Astrocyte (in vitro differentiated cells and primary cell): Measurements from ENCODE around the gene MICAL2. TPM values are rescaled to one million over a fixed set of nuclear protein-coding genes. Genes with fewer than 3 reads are reported as not detected.

Experiments used
- DNase-seq: peaks from one replicate; pipeline ENCODE4 v3.0.0-alpha.2; 2010; ENCODE audit warnings: low read depth
- FAIRE-seq: peaks from 2 replicates; lab custom pipeline; 2011; peaks lifted over from hg19 to GRCh38; lab: Jason Lieb, UNC
- H2AFZ ChIP-seq: 2 replicates; pipeline ENCODE4 v1.6.0; 2012; ENCODE audit warnings: low read depth, low read length, inconsistent platforms
- H3K27ac ChIP-seq: 2 replicates; pipeline ENCODE4 v1.5.1; 2011; ENCODE audit warnings: low read depth, low read length, inconsistent platforms
- H3K27me3 ChIP-seq: 2 replicates; pipeline ENCODE4 v1.6.0; 2011; ENCODE audit warnings: low read length, inconsistent platforms; ENCODE audit not compliant: insufficient read depth
- H3K36me3 ChIP-seq: 2 replicates; pipeline ENCODE4 v1.5.1; 2011; ENCODE audit warnings: low read length, inconsistent platforms; ENCODE audit not compliant: insufficient read depth
- H3K4me1 ChIP-seq: 2 replicates; pipeline ENCODE4 v1.5.1; 2011; ENCODE audit warnings: low read length, inconsistent platforms; ENCODE audit not compliant: insufficient read depth
- H3K4me2 ChIP-seq: 2 replicates; pipeline ENCODE4 v1.6.0; 2012; ENCODE audit warnings: low read length, inconsistent platforms
- H3K4me3 ChIP-seq: 2 replicates; pipeline ENCODE4 v1.5.1; 2011; ENCODE audit warnings: low read depth, mild to moderate bottlenecking, low read length, inconsistent platforms; ENCODE audit not compliant: insufficient read depth
- H3K79me2 ChIP-seq: 2 replicates; pipeline ENCODE4 v1.6.0; 2012; ENCODE audit warnings: mild to moderate bottlenecking, low read length, inconsistent platforms; ENCODE audit not compliant: insufficient read depth
- H3K9ac ChIP-seq: 2 replicates; pipeline ENCODE4 v1.6.0; 2012; ENCODE audit warnings: mild to moderate bottlenecking, low read length, inconsistent platforms
- H3K9me3 ChIP-seq: 2 replicates; pipeline ENCODE4 v1.5.1; 2012; ENCODE audit warnings: low read depth, mild to moderate bottlenecking, low read length, inconsistent platforms; ENCODE audit not compliant: insufficient read depth
- H4K20me1 ChIP-seq: 2 replicates; pipeline ENCODE4 v1.6.0; 2012; ENCODE audit warnings: low read length, inconsistent platforms; ENCODE audit not compliant: insufficient read depth
- H3K27ac Mint-ChIP-seq: one replicate; pipeline ENCODE4 v1.8.0; 2021; ENCODE audit warnings: mild to moderate bottlenecking, mixed read lengths; ENCODE audit not compliant: unreplicated experiment
- H3K27me3 Mint-ChIP-seq: one replicate; pipeline ENCODE4 v1.8.0; 2021; ENCODE audit warnings: low read depth, mixed read lengths; ENCODE audit not compliant: unreplicated experiment
- H3K36me3 Mint-ChIP-seq: one replicate; pipeline ENCODE4 v1.8.0; 2021; ENCODE audit warnings: low read depth, mixed read lengths; ENCODE audit not compliant: unreplicated experiment
- H3K4me1 Mint-ChIP-seq: one replicate; pipeline ENCODE4 v1.8.0; 2021; ENCODE audit warnings: low read depth, mixed read lengths; ENCODE audit not compliant: unreplicated experiment
- H3K4me3 Mint-ChIP-seq: one replicate; pipeline ENCODE4 v1.8.0; 2021; ENCODE audit warnings: mild to moderate bottlenecking, moderate library complexity, mixed read lengths; ENCODE audit not compliant: unreplicated experiment
- H3K9me3 Mint-ChIP-seq: one replicate; pipeline ENCODE4 v1.8.0; 2021; ENCODE audit warnings: mild to moderate bottlenecking, mixed read lengths; ENCODE audit not compliant: unreplicated experiment
- EZH2 ChIP-seq: IDR thresholded peaks from 2 replicates; pipeline ENCODE4 v1.6.1; 2012; ENCODE audit warnings: mild to moderate bottlenecking, low read length, inconsistent platforms; ENCODE audit not compliant: insufficient read depth
- total RNA-seq: library from RNA; stranded (reverse); gene quantifications from 2 replicates; pipeline ENCODE4 v1.2.1, GENCODE V29; 2021
- TF ChIP-seq, protein P1 (sequence below): IDR thresholded peaks from 2 replicates; pipeline ENCODE4 v1.5.1; 2011; ENCODE audit warnings: low read depth, mild to moderate bottlenecking, inconsistent platforms, low read length, moderate library complexity; ENCODE audit not compliant: insufficient read depth

MICAL2 gene
- total RNA-seq, 1 donor from 2014 or later: 357 TPM

DNA sequence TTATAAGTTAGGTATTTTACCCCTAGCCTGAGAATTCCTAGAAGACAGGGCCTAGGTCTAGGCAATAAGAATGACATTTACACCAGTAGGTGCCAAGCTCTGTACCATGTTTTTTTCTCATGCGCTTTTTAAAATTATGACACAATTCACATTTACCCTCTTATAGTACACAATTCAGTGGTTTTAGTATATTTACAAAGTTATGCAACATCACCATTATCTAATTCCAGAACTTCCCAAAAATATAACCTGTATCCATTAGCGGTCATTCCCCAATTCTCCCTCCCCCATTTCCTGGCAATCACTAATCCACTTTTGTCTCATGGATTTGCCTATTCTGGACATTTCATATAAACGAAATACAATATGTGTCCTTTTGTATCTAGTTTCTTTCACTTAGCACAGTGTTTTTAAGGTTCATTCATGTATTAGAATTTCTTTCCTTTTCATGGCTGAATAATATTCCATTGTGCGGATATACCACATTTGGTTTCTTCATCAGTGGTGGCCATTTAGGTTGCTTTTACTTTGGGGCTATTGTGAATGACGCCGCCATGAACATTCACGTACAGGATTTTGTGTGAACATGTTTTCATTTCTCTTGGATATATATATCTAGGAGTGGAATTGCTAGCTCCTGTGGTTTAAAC is 92.4 kb downstream of the MICAL2 start:
- Histone ChIP-seq H3K79me2 (peaks cover 70% of the 10 kb centered on the region), H3K9me3 (no peaks in the 10 kb centered on the region), H3K27me3 (no peaks in the 10 kb centered on the region), H3K36me3 (peaks cover 58% of the 10 kb centered on the region), H3K4me1 (peaks cover 55% of the 10 kb centered on the region), H4K20me1 (no peaks in the 10 kb centered on the region), H3K4me2 (no peak overlapping the region), H3K27ac (peak overlapping the region; percentile 99), H2AFZ (no peak overlapping the region), H3K9ac (no peak overlapping the region), H3K4me3 (no peak overlapping the region)
- Mint-ChIP-seq H3K27ac (peak overlapping the region; percentile 98), H3K4me3 (no peak overlapping the region), H3K4me1 (peaks cover 63% of the 10 kb centered on the region), H3K9me3 (peaks cover 5% of the 10 kb centered on the region), H3K36me3 (peaks cover 54% of the 10 kb centered on the region), H3K27me3 (no peaks in the 10 kb centered on the region)
- no peak for TF ChIP-seq EZH2
- TF ChIP-seq, protein P1, sequence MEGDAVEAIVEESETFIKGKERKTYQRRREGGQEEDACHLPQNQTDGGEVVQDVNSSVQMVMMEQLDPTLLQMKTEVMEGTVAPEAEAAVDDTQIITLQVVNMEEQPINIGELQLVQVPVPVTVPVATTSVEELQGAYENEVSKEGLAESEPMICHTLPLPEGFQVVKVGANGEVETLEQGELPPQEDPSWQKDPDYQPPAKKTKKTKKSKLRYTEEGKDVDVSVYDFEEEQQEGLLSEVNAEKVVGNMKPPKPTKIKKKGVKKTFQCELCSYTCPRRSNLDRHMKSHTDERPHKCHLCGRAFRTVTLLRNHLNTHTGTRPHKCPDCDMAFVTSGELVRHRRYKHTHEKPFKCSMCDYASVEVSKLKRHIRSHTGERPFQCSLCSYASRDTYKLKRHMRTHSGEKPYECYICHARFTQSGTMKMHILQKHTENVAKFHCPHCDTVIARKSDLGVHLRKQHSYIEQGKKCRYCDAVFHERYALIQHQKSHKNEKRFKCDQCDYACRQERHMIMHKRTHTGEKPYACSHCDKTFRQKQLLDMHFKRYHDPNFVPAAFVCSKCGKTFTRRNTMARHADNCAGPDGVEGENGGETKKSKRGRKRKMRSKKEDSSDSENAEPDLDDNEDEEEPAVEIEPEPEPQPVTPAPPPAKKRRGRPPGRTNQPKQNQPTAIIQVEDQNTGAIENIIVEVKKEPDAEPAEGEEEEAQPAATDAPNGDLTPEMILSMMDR: no peak
- no peak for FAIRE-seq
- DNase-seq: no peak

DNA sequence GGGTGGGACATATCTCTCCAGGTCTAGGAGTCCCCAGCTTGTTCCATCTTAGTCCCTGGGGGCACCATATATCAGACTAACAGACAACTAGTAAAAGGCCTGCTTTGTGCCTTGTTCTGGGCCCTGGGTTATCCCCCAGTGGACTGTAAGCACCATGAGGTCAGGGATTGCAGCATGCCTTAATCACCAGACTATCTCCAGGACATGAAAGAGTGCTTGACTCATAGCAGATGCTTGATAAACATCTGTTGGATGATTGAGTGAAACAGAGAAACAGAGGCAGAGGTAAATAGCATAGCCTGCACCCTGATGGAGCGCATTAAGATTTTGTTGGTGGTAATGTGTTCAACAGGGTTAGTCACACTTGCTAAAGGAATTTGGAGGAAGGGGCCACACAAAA is 94.1 kb downstream of the MICAL2 start:
- TF ChIP-seq, protein P1: no peak
- TF ChIP-seq EZH2: no peak
- no peak overlapping the region for H2AFZ ChIP-seq
- no peak overlapping the region for H3K9ac ChIP-seq
- peaks cover 5% of the 10 kb centered on the region for H3K9me3 Mint-ChIP-seq
- peaks cover 69% of the 10 kb centered on the region for H3K79me2 ChIP-seq
- H3K36me3 Mint-ChIP-seq: peaks cover 66% of the 10 kb centered on the region
- no peak for FAIRE-seq
- no peaks in the 10 kb centered on the region for H3K27me3 Mint-ChIP-seq
- H3K27ac Mint-ChIP-seq: peak overlapping the region; percentile 38
- no peak overlapping the region for H3K4me2 ChIP-seq
- peak overlapping the region; percentile 99 for H3K27ac ChIP-seq
- H3K9me3 ChIP-seq: no peaks in the 10 kb centered on the region
- H3K4me1 Mint-ChIP-seq: peaks cover 73% of the 10 kb centered on the region
- no peak overlapping the region for H3K4me3 Mint-ChIP-seq
- no peak overlapping the region for H3K4me3 ChIP-seq
- no peaks in the 10 kb centered on the region for H3K27me3 ChIP-seq
- no peak for DNase-seq
- no peaks in the 10 kb centered on the region for H4K20me1 ChIP-seq
- peaks cover 56% of the 10 kb centered on the region for H3K4me1 ChIP-seq
- H3K36me3 ChIP-seq: peaks cover 60% of the 10 kb centered on the region

DNA sequence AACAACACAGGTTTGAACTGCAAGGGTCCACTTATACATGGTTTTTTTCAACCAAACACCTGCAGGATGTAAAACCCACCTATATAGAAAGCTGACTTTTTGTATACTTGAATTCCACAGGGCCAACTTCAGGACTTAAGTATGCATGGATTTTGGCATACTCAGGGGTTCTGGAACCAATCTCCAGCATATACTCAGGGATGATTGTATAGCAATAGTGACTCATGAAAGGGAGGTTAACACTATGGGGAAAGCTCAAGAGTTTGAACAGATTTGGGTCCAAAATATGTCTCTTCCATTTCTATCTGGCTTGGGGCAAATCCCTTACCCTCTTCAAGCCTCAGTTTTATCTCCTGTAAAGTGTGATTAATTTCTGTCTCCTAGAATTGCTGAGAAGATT is 94.9 kb downstream of the MICAL2 start:
- Histone ChIP-seq H3K9ac (peak overlapping the region; percentile 80), H3K27me3 (no peaks in the 10 kb centered on the region), H3K9me3 (no peaks in the 10 kb centered on the region), H2AFZ (no peak overlapping the region), H3K79me2 (peaks cover 76% of the 10 kb centered on the region), H3K4me1 (peaks cover 48% of the 10 kb centered on the region), H3K36me3 (peaks cover 65% of the 10 kb centered on the region), H3K27ac (peak overlapping the region; percentile 99), H4K20me1 (no peaks in the 10 kb centered on the region), H3K4me2 (no peak overlapping the region), H3K4me3 (no peak overlapping the region)
- H3K4me1 Mint-ChIP-seq: peaks cover 66% of the 10 kb centered on the region
- H3K4me3 Mint-ChIP-seq: no peak overlapping the region
- peaks cover 66% of the 10 kb centered on the region for H3K36me3 Mint-ChIP-seq
- H3K9me3 Mint-ChIP-seq: peaks cover 5% of the 10 kb centered on the region
- FAIRE-seq (no peak), DNase-seq (peak; percentile 72)
- peak overlapping the region; percentile 48 for H3K27ac Mint-ChIP-seq
- TF ChIP-seq EZH2: no peak
- TF ChIP-seq, protein P1: no peak
- no peaks in the 10 kb centered on the region for H3K27me3 Mint-ChIP-seq
